COLO829 (cell line): ENCODE data around the gene DLG2.
A peak's percentile ranks its signal among the peaks of the same experiment; 100 is the strongest.

Source experiments
- DNase-seq: peaks from one replicate; pipeline ENCODE4 v3.0.0; 2012; ENCODE audit warnings: low spot score

Gene DLG2

GRCh38 chr11:83982825-83983224, 1644.3 kb downstream of the DLG2 start:
- DNase-seq = no peak

GRCh38 chr11:83979593-83979992, 1647.6 kb downstream of the DLG2 start:
- no peak for DNase-seq

- DNase-seq = no peak
Measured at GRCh38 chr11:83978942-83979341, 1648.2 kb downstream of the DLG2 start.

GRCh38 chr11:83976086-83976485, 1651.1 kb downstream of the DLG2 start:
- DNase-seq = no peak

GRCh38 chr11:83972536-83972935, 1654.6 kb downstream of the DLG2 start:
- DNase-seq = no peak

- no peak for DNase-seq
Measured at GRCh38 chr11:83971063-83971462, 1656.1 kb downstream of the DLG2 start.

GRCh38 chr11:83970061-83970671, 1657.0 kb downstream of the DLG2 start:
- peak; percentile 4 for DNase-seq

GRCh38 chr11:83957038-83957900, 1669.9 kb downstream of the DLG2 start:
- no peak for DNase-seq

- DNase-seq = no peak
Measured at GRCh38 chr11:83956119-83956697, 1670.9 kb downstream of the DLG2 start.

- DNase-seq = no peak
Measured at GRCh38 chr11:83954780-83955179, 1672.4 kb downstream of the DLG2 start.

GRCh38 chr11:83951521-83951920, 1675.6 kb downstream of the DLG2 start:
- DNase-seq = no peak

- no peak for DNase-seq
Measured at GRCh38 chr11:83948200-83948599, 1678.9 kb downstream of the DLG2 start.

GRCh38 chr11:83945976-83946375, 1681.2 kb downstream of the DLG2 start:
- no peak for DNase-seq

GRCh38 chr11:83941050-83941449, 1686.1 kb downstream of the DLG2 start:
- no peak for DNase-seq

- no peak for DNase-seq
Measured at GRCh38 chr11:83938148-83938547, 1689.0 kb downstream of the DLG2 start.

GRCh38 chr11:83933008-83933407, 1694.1 kb downstream of the DLG2 start:
- no peak for DNase-seq

- no peak for DNase-seq
Measured at GRCh38 chr11:83927422-83927821, 1699.7 kb downstream of the DLG2 start.

GRCh38 chr11:83924795-83925542, 1702.2 kb downstream of the DLG2 start:
- DNase-seq = no peak

GRCh38 chr11:83923961-83924360, 1703.2 kb downstream of the DLG2 start:
- no peak for DNase-seq

- DNase-seq = no peak
Measured at GRCh38 chr11:83922953-83923352, 1704.2 kb downstream of the DLG2 start.

GRCh38 chr11:83922318-83922717, 1704.8 kb downstream of the DLG2 start:
- no peak for DNase-seq

GRCh38 chr11:83921447-83922192, 1705.5 kb downstream of the DLG2 start:
- no peak for DNase-seq
